Activated CD4-positive, alpha-beta T cell treated with anti-CD3 and anti-CD28 coated beads, Interleukin-2, amount 10 ng/mL, durations not matched to agents 7 days and 5 days (primary cell): ENCODE data around the gene PFKL. TPM values are rescaled to one million over a fixed set of nuclear protein-coding genes. Genes with fewer than 3 reads are reported as not detected.

Experiments used
- CTCF ChIA-PET: fragments of 350-600 bp; sonication (Branson Sonifier 250); formaldehyde crosslinking; loops from one replicate; lab custom pipeline; 2021; ENCODE audit warnings: antibody characterized with exemption; lab: Charles Lee
- POLR2A ChIA-PET: fragments of 350-600 bp; sonication (Branson Sonifier 250); formaldehyde crosslinking; loops from one replicate; lab custom pipeline; 2021; ENCODE audit warnings: antibody characterized with exemption; lab: Charles Lee
- DNase-seq: peaks from one replicate; pipeline ENCODE4 v3.0.0-alpha.2; 2020
- H3K27ac Mint-ChIP-seq: one replicate; pipeline ENCODE4 v1.8.0; 2021; ENCODE audit warnings: mild to moderate bottlenecking, moderate library complexity, mixed read lengths
- H3K27me3 Mint-ChIP-seq: one replicate; pipeline ENCODE4 v1.8.0; 2021; ENCODE audit warnings: mixed read lengths
- H3K36me3 Mint-ChIP-seq: one replicate; pipeline ENCODE4 v1.8.0; 2021; ENCODE audit warnings: low read depth, mixed read lengths
- H3K4me1 Mint-ChIP-seq: one replicate; pipeline ENCODE4 v1.8.0; 2021; ENCODE audit warnings: mixed read lengths
- H3K4me3 Mint-ChIP-seq: one replicate; pipeline ENCODE4 v1.8.0; 2021; ENCODE audit warnings: mild to moderate bottlenecking, moderate library complexity, mixed read lengths
- H3K9me3 Mint-ChIP-seq: one replicate; pipeline ENCODE4 v1.8.0; 2021; ENCODE audit warnings: mixed read lengths
- total RNA-seq, 2 experiments: library from RNA; stranded (reverse); gene quantifications; one replicate each; pipeline ENCODE4 v1.2.3, GENCODE V29; 2021

PFKL gene
- total RNA-seq, 2 experiments from 2014 or later = 190 to 210 TPM

DNA sequence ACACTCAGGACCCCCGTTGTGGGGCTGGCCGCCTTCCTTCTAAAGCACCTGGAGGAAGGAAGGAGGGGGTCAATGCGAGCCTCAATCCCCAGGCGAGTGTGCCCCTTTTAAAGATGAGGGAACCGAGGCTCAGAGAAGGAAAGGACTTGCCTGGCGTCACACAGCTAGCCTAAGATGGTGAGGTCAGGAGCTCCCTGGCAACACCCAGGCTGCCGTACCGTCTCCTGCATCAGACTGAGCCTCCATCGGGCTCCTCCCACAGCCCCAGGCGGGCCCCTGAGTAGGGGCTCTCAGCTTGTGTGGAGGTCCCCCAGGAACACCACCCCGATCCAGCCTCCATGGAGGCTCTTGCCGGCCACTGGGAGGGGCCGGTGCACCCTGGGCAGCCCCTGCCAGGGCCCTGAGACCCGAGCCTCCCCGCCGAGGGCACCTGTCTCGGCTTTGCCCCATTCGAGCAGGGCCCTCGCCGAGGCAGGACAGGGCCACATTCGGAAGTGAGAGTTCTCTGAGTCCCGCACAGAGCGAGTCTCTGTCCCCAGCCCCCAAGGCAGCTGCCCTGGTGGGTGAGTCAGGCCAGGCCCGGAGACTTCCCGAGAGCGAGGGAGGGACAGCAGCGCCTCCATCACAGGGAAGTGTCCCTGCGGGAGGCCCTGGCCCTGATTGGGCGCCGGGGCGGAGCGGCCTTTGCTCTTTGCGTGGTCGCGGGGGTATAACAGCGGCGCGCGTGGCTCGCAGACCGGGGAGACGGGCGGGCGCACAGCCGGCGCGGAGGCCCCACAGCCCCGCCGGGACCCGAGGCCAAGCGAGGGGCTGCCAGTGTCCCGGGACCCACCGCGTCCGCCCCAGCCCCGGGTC is 14.5 kb upstream of the PFKL start, which contains the start of gene AIRE:
Gene AIRE (plus strand): TSS at position 739 of the 855 bp plus-strand sequence. CDS start 131 bp downstream, outside the sequence.
- POLR2A ChIA-PET = no interaction called here
- Mint-ChIP-seq H3K36me3 (no peaks in the 10 kb centered on the region), H3K27me3 (no peaks in the 10 kb centered on the region), H3K4me1 (peaks cover 3% of the 10 kb centered on the region), H3K4me3 (no peak within 1 kb of the TSS), H3K27ac (no peak within 1 kb of the TSS), H3K9me3 (no peaks in the 10 kb centered on the region)
- no peak for DNase-seq
- CTCF ChIA-PET = interaction anchor here (1.3 kb wide), 1 partner anchor 12 kb away, joined by 6 read pairs; no protein-coding TSS in a partner anchor

GRCh38 chr21:44286086-44286715 is 13.7 kb upstream of the PFKL start:
- ChIA-PET CTCF (no interaction called here), POLR2A (no interaction called here)
- Mint-ChIP-seq H3K27ac (no peak overlapping the region), H3K9me3 (no peaks in the 10 kb centered on the region), H3K27me3 (no peaks in the 10 kb centered on the region), H3K4me3 (no peak overlapping the region), H3K4me1 (peaks cover 3% of the 10 kb centered on the region), H3K36me3 (no peaks in the 10 kb centered on the region)
- DNase-seq = no peak

DNA sequence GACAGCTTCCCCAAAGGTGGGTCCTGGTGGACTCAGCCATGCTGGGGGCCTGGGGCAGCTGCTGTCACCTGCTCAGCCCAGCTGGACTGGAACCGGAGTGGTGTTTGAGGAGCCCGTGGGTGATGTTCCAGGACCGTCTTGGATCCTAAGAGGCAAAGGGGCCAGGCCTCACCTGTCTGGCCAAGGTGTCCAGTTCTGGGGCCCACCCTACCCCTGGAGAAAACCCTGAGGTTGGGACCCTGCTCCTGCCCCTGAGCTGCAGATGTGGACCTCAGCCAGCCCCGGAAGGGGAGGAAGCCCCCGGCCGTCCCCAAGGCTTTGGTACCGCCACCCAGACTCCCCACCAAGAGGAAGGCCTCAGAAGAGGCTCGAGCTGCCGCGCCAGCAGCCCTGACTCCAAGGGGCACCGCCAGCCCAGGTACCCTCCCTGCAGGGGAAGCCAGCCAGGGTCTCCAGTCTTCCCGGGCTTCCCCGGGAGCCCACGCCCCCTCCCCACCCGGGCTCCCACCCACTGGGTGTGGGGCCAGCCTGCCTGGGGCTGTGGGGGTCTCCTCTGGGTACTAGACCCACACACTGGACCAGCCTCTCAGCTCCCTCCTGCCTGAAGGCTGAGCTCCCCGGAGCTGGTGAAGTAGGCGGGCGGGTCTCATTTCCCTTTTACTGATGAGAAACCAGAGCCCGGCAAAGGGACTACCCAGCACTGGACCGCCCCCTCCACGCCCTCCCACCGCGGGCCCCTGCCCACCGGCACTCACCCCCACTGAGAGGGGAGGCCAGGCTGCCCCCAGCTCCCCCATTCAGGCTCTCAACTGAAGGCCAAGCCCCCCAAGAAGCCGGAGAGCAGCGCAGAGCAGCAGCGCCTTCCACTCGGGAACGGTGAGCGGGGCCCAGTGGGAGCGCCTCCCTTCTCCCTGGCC is 12.9 kb upstream of the PFKL start:
- H3K4me1 Mint-ChIP-seq = peaks cover 3% of the 10 kb centered on the region
- no peaks in the 10 kb centered on the region for H3K36me3 Mint-ChIP-seq
- no peaks in the 10 kb centered on the region for H3K27me3 Mint-ChIP-seq
- CTCF ChIA-PET = interaction anchor here (1.2 kb wide), 1 partner anchor 11 kb away, joined by 4 read pairs; no protein-coding TSS in a partner anchor
- POLR2A ChIA-PET = no interaction called here
- no peak for DNase-seq
- no peak overlapping the region for H3K4me3 Mint-ChIP-seq
- H3K27ac Mint-ChIP-seq = no peak overlapping the region
- H3K9me3 Mint-ChIP-seq = no peaks in the 10 kb centered on the region

GRCh38 chr21:44288251-44289110 is 11.4 kb upstream of the PFKL start:
- CTCF ChIA-PET = interaction anchor here (1.2 kb wide), 1 partner anchor 9 kb away, joined by 4 read pairs; no protein-coding TSS in a partner anchor
- Mint-ChIP-seq H3K27me3 (no peaks in the 10 kb centered on the region), H3K4me1 (peaks cover 9% of the 10 kb centered on the region), H3K4me3 (no peak overlapping the region), H3K36me3 (no peaks in the 10 kb centered on the region), H3K27ac (no peak overlapping the region), H3K9me3 (no peaks in the 10 kb centered on the region)
- DNase-seq = no peak
- POLR2A ChIA-PET = no interaction called here

GRCh38 chr21:44289381-44290010 is 10.4 kb upstream of the PFKL start:
- Mint-ChIP-seq H3K27me3 (no peaks in the 10 kb centered on the region), H3K27ac (no peak overlapping the region), H3K36me3 (no peaks in the 10 kb centered on the region), H3K4me1 (peaks cover 14% of the 10 kb centered on the region), H3K9me3 (no peaks in the 10 kb centered on the region), H3K4me3 (no peak overlapping the region)
- ChIA-PET CTCF (no interaction called here), POLR2A (no interaction called here)
- no peak for DNase-seq

GRCh38 chr21:44290327-44291077 is 9.4 kb upstream of the PFKL start:
- H3K4me3 Mint-ChIP-seq = no peak overlapping the region
- DNase-seq = no peak
- peaks cover 21% of the 10 kb centered on the region for H3K4me1 Mint-ChIP-seq
- no peak overlapping the region for H3K27ac Mint-ChIP-seq
- no peaks in the 10 kb centered on the region for H3K27me3 Mint-ChIP-seq
- H3K36me3 Mint-ChIP-seq = no peaks in the 10 kb centered on the region
- CTCF ChIA-PET = no interaction called here
- POLR2A ChIA-PET = no interaction called here
- no peaks in the 10 kb centered on the region for H3K9me3 Mint-ChIP-seq

DNA sequence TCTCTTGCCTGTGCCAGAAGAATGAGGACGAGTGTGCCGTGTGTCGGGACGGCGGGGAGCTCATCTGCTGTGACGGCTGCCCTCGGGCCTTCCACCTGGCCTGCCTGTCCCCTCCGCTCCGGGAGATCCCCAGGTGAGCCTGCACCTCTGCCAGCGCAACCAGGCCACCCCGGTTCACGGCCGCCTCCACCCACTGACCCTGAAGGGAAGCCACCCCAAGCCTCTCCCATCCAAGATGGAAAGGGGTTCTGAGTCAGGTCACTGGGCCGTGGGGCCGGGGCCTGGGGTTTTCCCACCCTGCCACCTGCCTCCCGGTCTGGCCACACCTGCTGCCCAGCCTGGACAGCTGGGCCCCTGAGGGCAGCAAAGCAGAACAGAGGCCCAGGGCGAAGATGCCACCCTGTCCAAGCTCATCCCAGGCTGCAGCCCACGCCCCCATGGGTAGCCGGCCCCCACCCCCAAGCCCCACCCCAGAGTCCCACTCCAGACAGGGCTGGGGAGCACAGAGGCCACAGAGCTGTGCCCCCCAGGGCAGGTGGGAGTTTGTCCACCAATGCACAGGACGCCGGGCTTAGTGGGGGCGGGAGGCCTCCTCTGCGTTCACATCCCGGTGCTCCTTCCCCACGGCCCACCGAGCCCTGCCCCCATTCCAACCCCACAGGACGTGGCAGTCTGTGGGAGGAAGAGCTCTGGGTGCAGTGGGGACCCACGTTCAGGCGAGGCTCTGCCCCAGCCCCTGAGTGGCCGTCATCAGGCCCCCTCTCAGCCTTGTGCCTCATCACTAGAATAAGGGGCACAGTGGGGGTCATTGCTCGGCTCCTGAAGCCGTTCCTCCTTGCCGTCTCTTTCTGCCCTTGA is 8.5 kb upstream of the PFKL start:
- Mint-ChIP-seq H3K4me3 (no peak overlapping the region), H3K36me3 (no peaks in the 10 kb centered on the region), H3K27ac (no peak overlapping the region), H3K9me3 (no peaks in the 10 kb centered on the region), H3K4me1 (peaks cover 21% of the 10 kb centered on the region), H3K27me3 (no peaks in the 10 kb centered on the region)
- ChIA-PET POLR2A (no interaction called here), CTCF (no interaction called here)
- DNase-seq = no peak

- no peaks in the 10 kb centered on the region for H3K27me3 Mint-ChIP-seq
- H3K9me3 Mint-ChIP-seq = no peaks in the 10 kb centered on the region
- ChIA-PET CTCF (no interaction called here), POLR2A (no interaction called here)
- no peak overlapping the region for H3K4me3 Mint-ChIP-seq
- no peaks in the 10 kb centered on the region for H3K36me3 Mint-ChIP-seq
- H3K4me1 Mint-ChIP-seq = peaks cover 21% of the 10 kb centered on the region
- no peak for DNase-seq
- no peak overlapping the region for H3K27ac Mint-ChIP-seq
Observed at GRCh38 chr21:44291936-44292811, 7.7 kb upstream of the PFKL start.

GRCh38 chr21:44292812-44293195 is 7.0 kb upstream of the PFKL start:
- Mint-ChIP-seq H3K27me3 (no peaks in the 10 kb centered on the region), H3K9me3 (no peaks in the 10 kb centered on the region), H3K4me3 (no peak overlapping the region), H3K4me1 (peaks cover 26% of the 10 kb centered on the region), H3K36me3 (no peaks in the 10 kb centered on the region), H3K27ac (no peak overlapping the region)
- DNase-seq = no peak
- ChIA-PET CTCF (no interaction called here), POLR2A (no interaction called here)
